Measurements from ENCODE around the gene CST3. TPM values are rescaled to one million over a fixed set of nuclear protein-coding genes. Genes with fewer than 3 reads are reported as not detected.

The CST3 gene
- total RNA-seq, 2 experiments from 2014 or later: 21.8 to 24.2 TPM

- peaks cover 2 to 8% of the 10 kb centered on the region in 2 experiments for H3K27me3 ChIP-seq (ENCODE audit: control insufficient read depth in 1 of 2, insufficient read depth in 2 of 2, low read length in 2 of 2)
- TF ChIP-seq CTCF (IDR thresholded peaks at IDR 0.05): no peak
- Mint-ChIP-seq H3K4me3 (no peak overlapping the region), H3K27ac (no peak overlapping the region), H3K27me3 (peaks cover 12% of the 10 kb centered on the region), H3K9me3 (no peaks in the 10 kb centered on the region), H3K4me1 (ENCODE audit: low read depth) (no peaks in the 10 kb centered on the region), H3K36me3 (ENCODE audit: low read depth) (no peaks in the 10 kb centered on the region)
- no peak for DNase-seq
- POLR2A ChIA-PET: no interaction called here
- no peak for ATAC-seq (ENCODE audit: poor library complexity)
- no peak overlapping the region for H3K27ac ChIP-seq (ENCODE audit: low read depth in 1 of 2, low read length in 2 of 2)
- intact Hi-C loops (cut with DNase I, micrococcal nuclease): no loop called here
- H3K4me3 ChIP-seq (ENCODE audit: low read length): no peak overlapping the region
- H3K4me1 ChIP-seq (ENCODE audit: insufficient read depth, low read length): no peaks in the 10 kb centered on the region
- H3K9me3 ChIP-seq (ENCODE audit: control insufficient read depth in 1 of 2, insufficient read depth in 1 of 2, low read length in 2 of 2): peaks cover 0 to 5% of the 10 kb centered on the region in 2 experiments
- CTCF ChIA-PET: no interaction called here
- no peaks in the 10 kb centered on the region for H3K36me3 ChIP-seq (ENCODE audit: insufficient read depth, low read length)
Observed at GRCh38 chr20:23658989-23659609, 21.3 kb upstream of the CST3 start.

- no peak for TF ChIP-seq CTCF (IDR thresholded peaks at IDR 0.05)
- peaks cover 12% of the 10 kb centered on the region for H3K27me3 Mint-ChIP-seq
Observed at GRCh38 chr20:23658336-23658735, 20.6 kb upstream of the CST3 start.

GRCh38 chr20:23657202-23657601 is 19.4 kb upstream of the CST3 start:
- CTCF ChIA-PET: no interaction called here
- POLR2A ChIA-PET: no interaction called here
- Histone ChIP-seq H3K27ac (ENCODE audit: low read depth in 1 of 2, low read length in 2 of 2) (no peak overlapping the region), H3K9me3 (ENCODE audit: control insufficient read depth in 1 of 2, insufficient read depth in 1 of 2, low read length in 2 of 2) (peaks cover 0 to 5% of the 10 kb centered on the region in 2 experiments), H3K4me3 (ENCODE audit: low read length) (no peak overlapping the region), H3K27me3 (ENCODE audit: control insufficient read depth in 1 of 2, insufficient read depth in 2 of 2, low read length in 2 of 2) (peaks cover 2 to 8% of the 10 kb centered on the region in 2 experiments), H3K36me3 (ENCODE audit: insufficient read depth, low read length) (no peaks in the 10 kb centered on the region), H3K4me1 (ENCODE audit: insufficient read depth, low read length) (no peaks in the 10 kb centered on the region)
- intact Hi-C loops (cut with DNase I, micrococcal nuclease): no loop called here
- Mint-ChIP-seq H3K4me1 (ENCODE audit: low read depth) (no peaks in the 10 kb centered on the region), H3K27ac (no peak overlapping the region), H3K9me3 (no peaks in the 10 kb centered on the region), H3K36me3 (ENCODE audit: low read depth) (no peaks in the 10 kb centered on the region), H3K4me3 (no peak overlapping the region), H3K27me3 (peaks cover 12% of the 10 kb centered on the region)
- DNase-seq: no peak
- no peak for ATAC-seq (ENCODE audit: poor library complexity)
- no peak for TF ChIP-seq CTCF (IDR thresholded peaks at IDR 0.05)

More at GRCh38 chr20:23658336-23658735, 20.6 kb upstream of the CST3 start:
- Histone ChIP-seq H3K27me3 (ENCODE audit: control insufficient read depth in 1 of 2, insufficient read depth in 2 of 2, low read length in 2 of 2) (peaks cover 2 to 8% of the 10 kb centered on the region in 2 experiments), H3K4me1 (ENCODE audit: insufficient read depth, low read length) (no peaks in the 10 kb centered on the region), H3K27ac (ENCODE audit: low read depth in 1 of 2, low read length in 2 of 2) (no peak overlapping the region), H3K36me3 (ENCODE audit: insufficient read depth, low read length) (no peaks in the 10 kb centered on the region), H3K9me3 (ENCODE audit: control insufficient read depth in 1 of 2, insufficient read depth in 1 of 2, low read length in 2 of 2) (peaks cover 0 to 5% of the 10 kb centered on the region in 2 experiments), H3K4me3 (ENCODE audit: low read length) (no peak overlapping the region)
- POLR2A ChIA-PET: no interaction called here
- Mint-ChIP-seq H3K27ac (no peak overlapping the region), H3K4me3 (no peak overlapping the region), H3K36me3 (ENCODE audit: low read depth) (no peaks in the 10 kb centered on the region), H3K9me3 (no peaks in the 10 kb centered on the region), H3K4me1 (ENCODE audit: low read depth) (no peaks in the 10 kb centered on the region)
- DNase-seq (no peak), ATAC-seq (ENCODE audit: poor library complexity) (no peak)
- CTCF ChIA-PET: no interaction called here
- intact Hi-C loops (cut with DNase I, micrococcal nuclease): no loop called here
